SK-N-SH treated with all-trans-retinoic acid at 6 μM for 48 hours (cell line): ENCODE results near the gene CNTN4.

Experiments
- ATAC-seq: fragments of 200-7000 bp; cut with Tn5 transposase; 3 replicates; pipeline ENCODE4 v1.9.1; 2020; ENCODE audit warnings: mild to moderate bottlenecking, moderate library complexity
- ARNTL ChIP-seq: fragments of 450-650 bp; formaldehyde crosslinking; IDR thresholded peaks from 2 replicates; pipeline ENCODE4 v1.5.0; 2020; ENCODE audit warnings: low read depth, mild to moderate bottlenecking, moderate library complexity, borderline replicate concordance
- BACH2 ChIP-seq: fragments of 250-450 bp; sonication (Bioruptor Pico); IDR thresholded peaks from 2 replicates; pipeline ENCODE4 v1.9.0; 2021; ENCODE audit warnings: mild to moderate bottlenecking, borderline replicate concordance
- CREB5 ChIP-seq: fragments of 250-450 bp; sonication (Bioruptor Pico); IDR thresholded peaks from 2 replicates; pipeline ENCODE4 v1.5.1; 2020; ENCODE audit warnings: low read depth, mild to moderate bottlenecking, moderate library complexity
- CSDC2 ChIP-seq: fragments of 250-450 bp; sonication (Bioruptor Pico); IDR thresholded peaks from 2 replicates; pipeline ENCODE4 v1.5.0; 2020; ENCODE audit warnings: mild to moderate bottlenecking, moderate library complexity
- ESRRG ChIP-seq: fragments of 250-450 bp; sonication (Bioruptor Pico); IDR thresholded peaks from 2 replicates; pipeline ENCODE4 v1.6.1; 2021; ENCODE audit warnings: mild to moderate bottlenecking
- GLIS3 ChIP-seq: fragments of 250-450 bp; sonication (Bioruptor Pico); IDR thresholded peaks from 2 replicates; pipeline ENCODE4 v1.5.0; 2020; ENCODE audit warnings: mild to moderate bottlenecking, moderate library complexity
- ISL1 ChIP-seq: fragments of 250-450 bp; sonication (Bioruptor Pico); IDR thresholded peaks from 2 replicates; pipeline ENCODE4 v2.1.2; 2022; ENCODE audit warnings: mild to moderate bottlenecking, moderate library complexity
- OSR1 ChIP-seq: fragments of 250-450 bp; sonication (Bioruptor Pico); IDR thresholded peaks from 2 replicates; pipeline ENCODE4 v1.8.0; 2022; ENCODE audit warnings: moderate library complexity, mild to moderate bottlenecking, inconsistent platforms
- PATZ1 ChIP-seq: fragments of 250-450 bp; sonication (Bioruptor Pico); IDR thresholded peaks from 2 replicates; pipeline ENCODE4 v1.8.0; 2020; ENCODE audit warnings: mild to moderate bottlenecking, moderate library complexity, borderline replicate concordance
- PPARA ChIP-seq: fragments of 250-450 bp; sonication (Bioruptor Pico); IDR thresholded peaks from 2 replicates; pipeline ENCODE4 v1.5.0; 2020; ENCODE audit warnings: mild to moderate bottlenecking, borderline replicate concordance
- RARB ChIP-seq: fragments of 250-450 bp; sonication (Bioruptor Pico); IDR thresholded peaks from 2 replicates; pipeline ENCODE4 v1.8.0; 2021; ENCODE audit warnings: mild to moderate bottlenecking, moderate library complexity
- SNAI2 ChIP-seq: fragments of 250-450 bp; sonication (Bioruptor Pico); IDR thresholded peaks from 2 replicates; pipeline ENCODE4 v1.5.0; 2020; ENCODE audit warnings: mild to moderate bottlenecking, moderate library complexity
- TOX ChIP-seq: fragments of 250-450 bp; sonication (Bioruptor Pico); IDR thresholded peaks from 2 replicates; pipeline ENCODE4 v1.8.0; 2021; ENCODE audit warnings: mild to moderate bottlenecking, moderate library complexity, borderline replicate concordance
- TSHZ2 ChIP-seq: fragments of 250-450 bp; sonication (Bioruptor Pico); IDR thresholded peaks from 2 replicates; pipeline ENCODE4 v1.5.0; 2020; ENCODE audit warnings: mild to moderate bottlenecking, moderate library complexity
- ZFP3 ChIP-seq: fragments of 250-450 bp; sonication (Bioruptor Pico); IDR thresholded peaks from 2 replicates; pipeline ENCODE4 v1.5.0; 2020; ENCODE audit warnings: mild to moderate bottlenecking, moderate library complexity
- ZFP30 ChIP-seq: fragments of 450-650 bp; formaldehyde crosslinking; IDR thresholded peaks from 2 replicates; pipeline ENCODE4 v1.5.0; 2022; ENCODE audit warnings: mild to moderate bottlenecking, moderate library complexity
- ZNF8 ChIP-seq: fragments of 450-650 bp; formaldehyde crosslinking; IDR thresholded peaks from 2 replicates; pipeline ENCODE4 v1.5.0; 2020; ENCODE audit warnings: mild to moderate bottlenecking, moderate library complexity
- TF ChIP-seq, protein P1 (sequence below): fragments of 250-450 bp; sonication (Bioruptor Pico); IDR thresholded peaks from 2 replicates; pipeline ENCODE4 v1.5.1; 2021; ENCODE audit warnings: mild to moderate bottlenecking, moderate library complexity

The CNTN4 gene

DNA sequence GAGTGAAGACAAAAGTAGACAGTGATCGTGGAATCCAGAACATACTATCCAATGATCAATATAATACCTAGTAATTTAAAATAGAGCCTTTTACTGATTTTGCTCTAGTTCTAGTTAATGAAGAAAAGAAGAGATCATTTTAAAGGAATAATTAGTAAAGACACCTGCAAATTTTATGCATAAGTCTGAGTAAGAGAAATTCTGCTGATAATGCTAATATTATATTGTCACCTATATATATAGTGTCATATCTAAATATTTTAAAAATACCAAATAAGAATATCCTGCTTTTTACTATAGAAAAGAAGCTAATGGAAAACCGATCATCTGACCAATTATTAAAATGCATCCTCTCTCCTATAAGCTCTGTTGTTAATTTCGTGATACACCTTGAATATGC, 152.1 kb downstream of the CNTN4 start:
- ATAC-seq: no peak
- TF ChIP-seq SNAI2 (CRISPR knock-in tag): no peak
- no peak for TF ChIP-seq CSDC2 (CRISPR knock-in tag)
- no peak for TF ChIP-seq ZFP3
- no peak for TF ChIP-seq TOX (CRISPR knock-in tag)
- no peak for TF ChIP-seq GLIS3 (CRISPR knock-in tag)
- no peak for TF ChIP-seq ARNTL
- no peak for TF ChIP-seq ESRRG (CRISPR knock-in tag)
- TF ChIP-seq OSR1 (CRISPR knock-in tag): no peak
- TF ChIP-seq RARB (CRISPR knock-in tag): no peak
- TF ChIP-seq BACH2 (CRISPR knock-in tag): no peak
- TF ChIP-seq ZFP30 (CRISPR knock-in tag): no peak
- TF ChIP-seq CREB5: no peak
- TF ChIP-seq ZNF8 (CRISPR knock-in tag): no peak
- TF ChIP-seq ISL1 (CRISPR knock-in tag): no peak
- no peak for TF ChIP-seq TSHZ2
- TF ChIP-seq PATZ1 (CRISPR knock-in tag): no peak
- TF ChIP-seq, protein P1, sequence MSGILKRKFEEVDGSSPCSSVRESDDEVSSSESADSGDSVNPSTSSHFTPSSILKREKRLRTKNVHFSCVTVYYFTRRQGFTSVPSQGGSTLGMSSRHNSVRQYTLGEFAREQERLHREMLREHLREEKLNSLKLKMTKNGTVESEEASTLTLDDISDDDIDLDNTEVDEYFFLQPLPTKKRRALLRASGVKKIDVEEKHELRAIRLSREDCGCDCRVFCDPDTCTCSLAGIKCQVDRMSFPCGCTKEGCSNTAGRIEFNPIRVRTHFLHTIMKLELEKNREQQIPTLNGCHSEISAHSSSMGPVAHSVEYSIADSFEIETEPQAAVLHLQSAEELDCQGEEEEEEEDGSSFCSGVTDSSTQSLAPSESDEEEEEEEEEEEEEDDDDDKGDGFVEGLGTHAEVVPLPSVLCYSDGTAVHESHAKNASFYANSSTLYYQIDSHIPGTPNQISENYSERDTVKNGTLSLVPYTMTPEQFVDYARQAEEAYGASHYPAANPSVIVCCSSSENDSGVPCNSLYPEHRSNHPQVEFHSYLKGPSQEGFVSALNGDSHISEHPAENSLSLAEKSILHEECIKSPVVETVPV (CRISPR knock-in tag): no peak
- no peak for TF ChIP-seq PPARA

- no peak for TF ChIP-seq RARB (CRISPR knock-in tag)
- no peak for TF ChIP-seq ISL1 (CRISPR knock-in tag)
- no peak for ATAC-seq
These were observed 163.1 kb downstream of the CNTN4 start for GRCh38 chr3:2261747-2262146.

DNA sequence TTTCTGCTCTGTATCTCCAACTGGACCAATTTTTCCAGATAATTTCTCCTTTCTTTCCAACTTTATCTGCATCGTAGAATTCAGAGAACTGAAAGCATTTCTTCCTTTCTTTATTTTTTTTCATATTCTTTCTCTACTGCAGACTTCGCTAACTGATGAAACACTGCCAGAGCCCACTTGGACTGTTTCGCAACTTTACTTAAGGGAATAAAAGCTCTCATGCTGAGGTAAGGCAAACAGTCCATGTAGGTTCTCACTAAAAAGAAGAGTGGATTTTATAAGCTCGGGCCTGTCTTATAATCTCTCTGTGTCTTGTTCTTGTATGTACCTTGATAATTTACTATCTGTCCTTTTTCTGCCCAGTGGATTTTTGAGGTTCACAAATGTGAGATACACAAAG, 163.5 kb downstream of the CNTN4 start:
- TF ChIP-seq CSDC2 (CRISPR knock-in tag): no peak
- TF ChIP-seq TSHZ2: no peak
- TF ChIP-seq, protein P1 (CRISPR knock-in tag): no peak
- TF ChIP-seq ZFP30 (CRISPR knock-in tag): no peak
- no peak for TF ChIP-seq SNAI2 (CRISPR knock-in tag)
- no peak for TF ChIP-seq ARNTL
- ATAC-seq: no peak
